GM12878 (cell line): ENCODE measurements around the gene CITED1. TPM values are rescaled to one million over a fixed set of nuclear protein-coding genes. Genes with fewer than 3 reads are reported as not detected.
A peak's percentile ranks its signal among the peaks of the same experiment; 100 is the strongest.

Source experiments
- ATAC-seq: fragments of 200-7000 bp; cut with Tn5 transposase; 3 replicates; pipeline ENCODE4 v1.9.1; 2020; ENCODE audit warnings: mild to moderate bottlenecking, moderate library complexity
- BruUV-seq: library from RNA; stranded (reverse); fragments of 400-500 nt; replicated peaks from 2 replicates; lab custom pipeline; 2021; lab: Mats Ljungman, UMichigan
- CTCF ChIA-PET: fragments of 300-600 bp; sonication (Branson Sonifier 250); formaldehyde crosslinking; extraction: SDS; loops from one replicate; lab custom pipeline; 2021; ENCODE audit warnings: inconsistent platforms; lab: Yijun Ruan, JAX
- POLR2A ChIA-PET: fragments of 350-600 bp; formaldehyde crosslinking; extraction: SDS; loops from one replicate; lab custom pipeline; 2021; ENCODE audit warnings: inconsistent platforms; lab: Charles Lee
- RAD21 ChIA-PET: fragments of 300-600 bp; sonication (Branson Sonifier 250); formaldehyde crosslinking; loops from one replicate; lab custom pipeline; 2023; ENCODE audit warnings: antibody characterized with exemption; ENCODE audit not compliant: unreplicated experiment; lab: Charles Lee
- SMC1A ChIA-PET: fragments of 300-600 bp; sonication (Branson Sonifier 250); formaldehyde crosslinking; loops from one replicate; lab custom pipeline; 2023; ENCODE audit not compliant: unreplicated experiment, uncharacterized antibody; lab: Charles Lee
- DNase-seq: peaks from one replicate; pipeline ENCODE4 v3.0.0-alpha.2; 2011; ENCODE audit warnings: low read depth, low spot score
- FAIRE-seq: peaks from 3 replicates; lab custom pipeline; 2011; peaks lifted over from hg19 to GRCh38; lab: Jason Lieb, UNC
- H2AFZ ChIP-seq: 2 replicates; pipeline ENCODE4 v1.6.0; 2011; ENCODE audit warnings: low read depth, low read length, control low read depth; ENCODE audit not compliant: control insufficient read depth
- H3K27ac ChIP-seq: 2 replicates; pipeline ENCODE4 v1.5.1; 2011; ENCODE audit warnings: control low read depth; ENCODE audit not compliant: control insufficient read depth, insufficient read depth
- H3K27me3 ChIP-seq, 2 experiments: replicated peaks in 1 of 2; 2 replicates each; pipeline versions ENCODE4 v1.6.0 to v1.6.1; 2011; ENCODE audit warnings: low read length in 1 of 2; ENCODE audit not compliant: control insufficient read depth in 2 of 2, insufficient read depth in 2 of 2
- H3K36me3 ChIP-seq, 2 experiments: 2 replicates each; pipeline ENCODE4 v1.5.1; 2011; ENCODE audit warnings: low read length in 1 of 2; ENCODE audit not compliant: control insufficient read depth in 2 of 2, insufficient read depth in 2 of 2
- H3K4me1 ChIP-seq: 2 replicates; pipeline ENCODE4 v1.6.1; 2011; ENCODE audit warnings: mild to moderate bottlenecking, low read length, moderate library complexity, mixed read lengths; ENCODE audit not compliant: control insufficient read depth, insufficient read depth
- H3K4me2 ChIP-seq: 2 replicates; pipeline ENCODE4 v1.6.0; 2011; ENCODE audit warnings: control low read depth; ENCODE audit not compliant: control insufficient read depth, insufficient read depth
- H3K4me3 ChIP-seq: fragments of 200-600 bp; sonication (generic); 2 replicates; pipeline ENCODE4 v1.5.1; 2016
- H3K79me2 ChIP-seq: 2 replicates; pipeline ENCODE4 v1.6.0; 2011; ENCODE audit warnings: low read length; ENCODE audit not compliant: control insufficient read depth, insufficient read depth
- H3K9ac ChIP-seq: 2 replicates; pipeline ENCODE4 v1.8.0; 2011; ENCODE audit warnings: low read length, control low read depth, mixed read lengths; ENCODE audit not compliant: control insufficient read depth, insufficient read depth
- H3K9me3 ChIP-seq: replicated peaks from 3 replicates; pipeline ENCODE4 v1.5.1; 2011; ENCODE audit warnings: mild to moderate bottlenecking, low read length; ENCODE audit not compliant: control insufficient read depth, insufficient read depth
- H4K20me1 ChIP-seq: 2 replicates; pipeline ENCODE4 v1.6.0; 2011; ENCODE audit not compliant: control insufficient read depth, insufficient read depth
- BCL11A ChIP-seq: IDR thresholded peaks from 2 replicates; pipeline ENCODE4 v1.6.1; 2011; ENCODE audit warnings: low read depth, low read length
- BRCA1 ChIP-seq: IDR thresholded peaks from 2 replicates; pipeline ENCODE4 v1.6.1; 2011; ENCODE audit warnings: low read depth, low read length, improper control_type of control experiment
- CBX3 ChIP-seq: fragments of 200-600 bp; sonication (generic); IDR thresholded peaks from 2 replicates; pipeline ENCODE4 v1.6.1; 2016; ENCODE audit warnings: low read depth, borderline replicate concordance
- CREM ChIP-seq: IDR thresholded peaks from 2 replicates; pipeline ENCODE4 v1.6.1; 2014; ENCODE audit warnings: antibody characterized with exemption, low read depth
- EP300 ChIP-seq, 2 experiments: fragments of 150-350 bp in 1 of 2; IDR thresholded peaks; 2 replicates each; pipeline ENCODE4 v1.6.1; 2011 to 2012; ENCODE audit warnings: low read depth in 2 of 2, low read length in 2 of 2, borderline replicate concordance in 1 of 2, improper control_type of control experiment in 1 of 2, inconsistent platforms in 1 of 2; ENCODE audit not compliant: control insufficient read depth in 1 of 2
- IRF4 ChIP-seq: IDR thresholded peaks from 2 replicates; pipeline ENCODE4 v1.6.1; 2011; ENCODE audit warnings: low read depth, low read length
- JUNB ChIP-seq: IDR thresholded peaks from 2 replicates; pipeline ENCODE4 v1.6.1; 2016; ENCODE audit warnings: antibody characterized with exemption, mild to moderate bottlenecking
- JUND ChIP-seq: IDR thresholded peaks from 2 replicates; pipeline ENCODE4 v1.6.1; 2012; ENCODE audit warnings: low read depth, mild to moderate bottlenecking, low read length, improper control_type of control experiment, moderate library complexity
- POU2F2 ChIP-seq: IDR thresholded peaks from 3 replicates; pipeline ENCODE4 v1.6.1; 2011; ENCODE audit warnings: low read depth, mild to moderate bottlenecking, low read length, borderline replicate concordance
- RUNX3 ChIP-seq: IDR thresholded peaks from 2 replicates; pipeline ENCODE4 v1.6.1; 2012; ENCODE audit warnings: low read length, inconsistent platforms
- SRF ChIP-seq, 2 experiments: IDR thresholded peaks; 2 replicates each; pipeline ENCODE4 v1.6.1; 2011; ENCODE audit warnings: low read depth in 2 of 2, low read length in 2 of 2, mild to moderate bottlenecking in 1 of 2, moderate library complexity in 1 of 2
- WGBS: methylation state at CpG from one replicate; pipeline ENCODE4 v1.1.6; 2016; ENCODE audit warnings: low lambda C conversion rate; ENCODE audit not compliant: insufficient replicate concordance, insufficient coverage; ENCODE audit errors: missing lambda C conversion rate; 5-methylcytosine and 5-hydroxymethylcytosine counted together
- in situ Hi-C: fragments of 300-500 bp; cut with MboI; formaldehyde crosslinking; loops from 9 replicates; pipeline ENCODE4 v1.14.3; 2018; ENCODE audit warnings: mixed read lengths
- intact Hi-C: fragments of 100-400 bp; cut with micrococcal nuclease; formaldehyde crosslinking; loops from one replicate; pipeline ENCODE4 v1.14.2; 2022; ENCODE audit not compliant: unreplicated experiment
- polyA plus RNA-seq, 11 experiments: library from polyadenylated mRNA; depleted of rRNA in 4 of 11; unstranded in 6 of 11; stranded (reverse) in 5 of 11; fragments of >200 nt; fragmentation: Nextera tagmentation in 4 of 11; fragmentation: Illumina TruSeq in 1 of 11; extraction: Ambion mirVana in 4 of 11; extraction: Trizol in 1 of 11; gene quantifications; 1 replicate in 1 of 11; 2 replicates in 10 of 11; pipeline versions ENCODE4 v1.2.1 to v1.2.3, GENCODE V29; 2011 to 2016; ENCODE audit warnings: inconsistent platforms in 2 of 11, missing spikeins in 2 of 11, low read depth in 1 of 11
- total RNA-seq, 4 experiments: library from RNA; depleted of rRNA in 3 of 4; stranded (reverse); fragments of >200 nt in 3 of 4; fragmentation: Illumina TruSeq in 1 of 4; extraction: Trizol in 1 of 4; gene quantifications; 2 replicates each; pipeline versions ENCODE4 v1.2.1 to v1.2.3, GENCODE V29; 2013 to 2021
- TF ChIP-seq, protein P1 (sequence below): IDR thresholded peaks from 2 replicates; pipeline ENCODE4 v1.6.1; 2012; ENCODE audit warnings: improper control_type of control experiment, low read depth, low read length; ENCODE audit not compliant: insufficient replicate concordance
- TF ChIP-seq, protein P2 (sequence below): IDR thresholded peaks from 2 replicates; pipeline ENCODE4 v1.6.1; 2012; ENCODE audit warnings: low read length, inconsistent platforms
- TF ChIP-seq, protein P3 (sequence below): IDR thresholded peaks from 2 replicates; pipeline ENCODE4 v1.6.1; 2012; ENCODE audit warnings: low read depth, low read length, improper control_type of control experiment

The CITED1 gene
- total and polyA plus RNA-seq, 10 of the 15 experiments (the other 5 are each of a cell fraction or from before 2014, with no cell fraction given), result 0.56 TPM; not detected in 9

- TF ChIP-seq, protein P1, sequence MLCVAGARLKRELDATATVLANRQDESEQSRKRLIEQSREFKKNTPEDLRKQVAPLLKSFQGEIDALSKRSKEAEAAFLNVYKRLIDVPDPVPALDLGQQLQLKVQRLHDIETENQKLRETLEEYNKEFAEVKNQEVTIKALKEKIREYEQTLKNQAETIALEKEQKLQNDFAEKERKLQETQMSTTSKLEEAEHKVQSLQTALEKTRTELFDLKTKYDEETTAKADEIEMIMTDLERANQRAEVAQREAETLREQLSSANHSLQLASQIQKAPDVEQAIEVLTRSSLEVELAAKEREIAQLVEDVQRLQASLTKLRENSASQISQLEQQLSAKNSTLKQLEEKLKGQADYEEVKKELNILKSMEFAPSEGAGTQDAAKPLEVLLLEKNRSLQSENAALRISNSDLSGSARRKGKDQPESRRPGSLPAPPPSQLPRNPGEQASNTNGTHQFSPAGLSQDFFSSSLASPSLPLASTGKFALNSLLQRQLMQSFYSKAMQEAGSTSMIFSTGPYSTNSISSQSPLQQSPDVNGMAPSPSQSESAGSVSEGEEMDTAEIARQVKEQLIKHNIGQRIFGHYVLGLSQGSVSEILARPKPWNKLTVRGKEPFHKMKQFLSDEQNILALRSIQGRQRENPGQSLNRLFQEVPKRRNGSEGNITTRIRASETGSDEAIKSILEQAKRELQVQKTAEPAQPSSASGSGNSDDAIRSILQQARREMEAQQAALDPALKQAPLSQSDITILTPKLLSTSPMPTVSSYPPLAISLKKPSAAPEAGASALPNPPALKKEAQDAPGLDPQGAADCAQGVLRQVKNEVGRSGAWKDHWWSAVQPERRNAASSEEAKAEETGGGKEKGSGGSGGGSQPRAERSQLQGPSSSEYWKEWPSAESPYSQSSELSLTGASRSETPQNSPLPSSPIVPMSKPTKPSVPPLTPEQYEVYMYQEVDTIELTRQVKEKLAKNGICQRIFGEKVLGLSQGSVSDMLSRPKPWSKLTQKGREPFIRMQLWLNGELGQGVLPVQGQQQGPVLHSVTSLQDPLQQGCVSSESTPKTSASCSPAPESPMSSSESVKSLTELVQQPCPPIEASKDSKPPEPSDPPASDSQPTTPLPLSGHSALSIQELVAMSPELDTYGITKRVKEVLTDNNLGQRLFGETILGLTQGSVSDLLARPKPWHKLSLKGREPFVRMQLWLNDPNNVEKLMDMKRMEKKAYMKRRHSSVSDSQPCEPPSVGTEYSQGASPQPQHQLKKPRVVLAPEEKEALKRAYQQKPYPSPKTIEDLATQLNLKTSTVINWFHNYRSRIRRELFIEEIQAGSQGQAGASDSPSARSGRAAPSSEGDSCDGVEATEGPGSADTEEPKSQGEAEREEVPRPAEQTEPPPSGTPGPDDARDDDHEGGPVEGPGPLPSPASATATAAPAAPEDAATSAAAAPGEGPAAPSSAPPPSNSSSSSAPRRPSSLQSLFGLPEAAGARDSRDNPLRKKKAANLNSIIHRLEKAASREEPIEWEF, result no peak
These were observed 46.1 kb upstream of the CITED1 start (continued) for GRCh38 chrX:72351606-72352334.

DNA sequence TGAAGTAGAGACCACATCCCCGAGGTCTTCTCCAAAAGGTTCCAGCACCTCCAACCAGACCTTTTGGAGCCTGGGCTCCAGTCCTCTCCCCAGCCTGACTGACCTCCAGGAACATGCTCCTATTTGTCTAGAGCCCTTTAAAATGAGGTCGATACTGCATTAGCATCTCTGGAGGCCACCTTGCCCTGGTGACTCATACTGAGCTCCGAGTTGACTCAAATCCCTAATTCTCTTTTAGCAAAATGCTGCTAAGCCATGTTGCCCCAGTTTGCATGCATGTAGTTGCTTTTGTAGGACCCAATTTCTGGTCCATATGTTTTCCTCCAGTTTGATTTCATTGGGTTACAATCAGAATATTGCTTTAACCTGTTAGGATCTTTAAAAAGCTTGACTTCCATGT lies 43.5 kb upstream of the CITED1 start:
- Histone ChIP-seq H4K20me1 (no peaks in the 10 kb centered on the region; the same call in 1 of the 2 replicates), H3K36me3 (no peaks in the 10 kb centered on the region), H3K9me3 (no peaks in the 10 kb centered on the region), H3K4me1 (peaks cover 8% of the 10 kb centered on the region; the same call in 1 of the 2 replicates), H2AFZ (no peak overlapping the region), H3K27ac (no peak overlapping the region), H3K27me3 (no peaks in the 10 kb centered on the region), H3K9ac (no peak overlapping the region), H3K79me2 (no peaks in the 10 kb centered on the region), H3K4me2 (no peak overlapping the region; the same call in 1 of the 2 replicates), H3K4me3 (no peak overlapping the region)
- intact Hi-C loops (no loop called here), in situ Hi-C loops (no loop called here)
- RAD21 ChIA-PET, result interaction anchor here (1.1 kb wide), 1 partner anchor 192 kb away, joined by 3 read pairs; no protein-coding TSS in a partner anchor
- SMC1A ChIA-PET, result no interaction called here
- TF ChIP-seq EP300 (IDR thresholded peaks at IDR 0.05; ENCODE audit: borderline replicate concordance in 1 of 2, control insufficient read depth in 1 of 2, low read depth in 2 of 2, low read length in 2 of 2) (peak in 1 of 2 experiments; percentile 44; a peak in 1 of 4 replicates), RUNX3 (peak; percentile 42), JUND (0 out of 2 replicates have a peak, but pooled peaks have one; percentile 11), CBX3 (no peak), JUNB (peak; percentile 96), IRF4 (peak; percentile 94), SRF (IDR thresholded peaks at IDR 0.05; ENCODE audit: low read depth in 2 of 2, low read length in 2 of 2) (peak in 1 of 2 experiments; percentile 62; a peak in 1 of 4 replicates), CREM (no peak; the same call in 1 of the 2 replicates), BRCA1 (no peak), POU2F2 (peak; percentile 42; the same call in 1 of the 3 replicates), BCL11A (peak; percentile 67; the same call in 1 of the 2 replicates)
- TF ChIP-seq, protein P2, sequence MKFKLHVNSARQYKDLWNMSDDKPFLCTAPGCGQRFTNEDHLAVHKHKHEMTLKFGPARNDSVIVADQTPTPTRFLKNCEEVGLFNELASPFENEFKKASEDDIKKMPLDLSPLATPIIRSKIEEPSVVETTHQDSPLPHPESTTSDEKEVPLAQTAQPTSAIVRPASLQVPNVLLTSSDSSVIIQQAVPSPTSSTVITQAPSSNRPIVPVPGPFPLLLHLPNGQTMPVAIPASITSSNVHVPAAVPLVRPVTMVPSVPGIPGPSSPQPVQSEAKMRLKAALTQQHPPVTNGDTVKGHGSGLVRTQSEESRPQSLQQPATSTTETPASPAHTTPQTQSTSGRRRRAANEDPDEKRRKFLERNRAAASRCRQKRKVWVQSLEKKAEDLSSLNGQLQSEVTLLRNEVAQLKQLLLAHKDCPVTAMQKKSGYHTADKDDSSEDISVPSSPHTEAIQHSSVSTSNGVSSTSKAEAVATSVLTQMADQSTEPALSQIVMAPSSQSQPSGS, result peak; percentile 23; the same call in 1 of the 2 replicates
- TF ChIP-seq, protein P3, sequence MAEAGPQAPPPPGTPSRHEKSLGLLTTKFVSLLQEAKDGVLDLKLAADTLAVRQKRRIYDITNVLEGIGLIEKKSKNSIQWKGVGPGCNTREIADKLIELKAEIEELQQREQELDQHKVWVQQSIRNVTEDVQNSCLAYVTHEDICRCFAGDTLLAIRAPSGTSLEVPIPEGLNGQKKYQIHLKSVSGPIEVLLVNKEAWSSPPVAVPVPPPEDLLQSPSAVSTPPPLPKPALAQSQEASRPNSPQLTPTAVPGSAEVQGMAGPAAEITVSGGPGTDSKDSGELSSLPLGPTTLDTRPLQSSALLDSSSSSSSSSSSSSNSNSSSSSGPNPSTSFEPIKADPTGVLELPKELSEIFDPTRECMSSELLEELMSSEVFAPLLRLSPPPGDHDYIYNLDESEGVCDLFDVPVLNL, result no peak
- no TSS peak for BruUV-seq
- peak; percentile 57 for FAIRE-seq
- peak; percentile 88 for ATAC-seq
- CTCF ChIA-PET, result interaction anchor here (1.0 kb wide), 1 partner anchor 72 kb away, joined by 3 read pairs; the partner anchor contains the start of gene RPS4X
- POLR2A ChIA-PET, result no interaction called here
- 17% methylated on average over 3 of the region's 3 CpGs for WGBS
- peak; percentile 2 for DNase-seq
